CD4-positive, alpha-beta memory T cell (primary cell): ENCODE measurements around the gene TCF12. TPM values are rescaled to one million over a fixed set of nuclear protein-coding genes. Genes with fewer than 3 reads are reported as not detected.
A peak's percentile ranks its signal among the peaks of the same experiment; 100 is the strongest.

Experiments
- CTCF ChIA-PET: fragments of 350-600 bp; sonication (Branson Sonifier 250); formaldehyde crosslinking; loops from one replicate; lab custom pipeline; 2021; ENCODE audit warnings: inconsistent platforms; ENCODE audit not compliant: partially characterized antibody; lab: Charles Lee
- POLR2A ChIA-PET: fragments of 350-600 bp; sonication (Branson Sonifier 250); formaldehyde crosslinking; loops from one replicate; lab custom pipeline; 2021; ENCODE audit not compliant: partially characterized antibody; lab: Charles Lee
- DNase-seq, 5 donors: peaks; one replicate each; pipeline versions ENCODE4 v3.0.0 to v3.0.0-alpha.2; 2020 to 2022; ENCODE audit warnings: mixed read lengths in 1 of 5
- H3K27ac ChIP-seq: one replicate; pipeline ENCODE4 v1.7.0; 2013; ENCODE audit warnings: low read depth, low read length
- H3K27me3 ChIP-seq: 2 replicates; pipeline ENCODE4 v1.7.0; 2013; ENCODE audit warnings: mild to moderate bottlenecking, low read length, moderate library complexity; ENCODE audit not compliant: insufficient read depth
- H3K36me3 ChIP-seq: 2 replicates; pipeline ENCODE4 v1.7.0; 2013; ENCODE audit warnings: mild to moderate bottlenecking, low read length, moderate library complexity; ENCODE audit not compliant: insufficient read depth
- H3K4me1 ChIP-seq: 2 replicates; pipeline ENCODE4 v1.7.0; 2013; ENCODE audit warnings: mild to moderate bottlenecking, low read length, moderate library complexity; ENCODE audit not compliant: insufficient read depth
- H3K4me3 ChIP-seq, 2 donors: one replicate each; pipeline ENCODE4 v1.7.0; 2013; ENCODE audit warnings: low read length in 2 of 2, mild to moderate bottlenecking in 1 of 2
- H3K9me3 ChIP-seq, 2 donors: one replicate each; pipeline ENCODE4 v1.7.0; 2013; ENCODE audit warnings: low read length in 2 of 2, control low read depth in 1 of 2; ENCODE audit not compliant: control insufficient read depth in 1 of 2
- H3K27ac Mint-ChIP-seq, 7 donors: one replicate each; pipeline ENCODE4 v1.8.0; 2020 to 2021; ENCODE audit warnings: mixed read lengths in 7 of 7, mild to moderate bottlenecking in 6 of 7, inconsistent platforms in 3 of 7, moderate library complexity in 3 of 7
- H3K27me3 Mint-ChIP-seq, 2 donors: one replicate each; pipeline ENCODE4 v1.8.0; 2020 to 2021; ENCODE audit warnings: mixed read lengths in 2 of 2
- H3K36me3 Mint-ChIP-seq, 2 donors: one replicate each; pipeline ENCODE4 v1.8.0; 2020 to 2021; ENCODE audit warnings: mixed read lengths in 2 of 2, inconsistent platforms in 1 of 2, mild to moderate bottlenecking in 1 of 2
- H3K4me1 Mint-ChIP-seq, 4 donors: one replicate each; pipeline ENCODE4 v1.8.0; 2020 to 2021; ENCODE audit warnings: mixed read lengths in 4 of 4, mild to moderate bottlenecking in 1 of 4
- H3K4me3 Mint-ChIP-seq, 8 donors: one replicate each; pipeline ENCODE4 v1.8.0; 2020 to 2021; ENCODE audit warnings: mixed read lengths in 8 of 8, mild to moderate bottlenecking in 7 of 8, moderate library complexity in 6 of 8, inconsistent platforms in 3 of 8
- H3K9me3 Mint-ChIP-seq, 8 donors: one replicate each; pipeline ENCODE4 v1.8.0; 2020 to 2021; ENCODE audit warnings: mixed read lengths in 8 of 8, mild to moderate bottlenecking in 5 of 8, inconsistent platforms in 3 of 8, moderate library complexity in 1 of 8
- intact Hi-C: fragments of 100-400 bp; cut with micrococcal nuclease; formaldehyde crosslinking; loops from one replicate; pipeline ENCODE4 v1.15.1; 2023
- polyA plus RNA-seq, 2 donors: library from polyadenylated mRNA; unstranded; fragments of 300-500 nt; fragmentation: Illumina TruSeq; gene quantifications; one replicate each; pipeline ENCODE4 v1.2.3, GENCODE V29; 2021
- total RNA-seq, 2 experiments: library from RNA; stranded (reverse); gene quantifications; one replicate each; pipeline ENCODE4 v1.2.3, GENCODE V29; 2021

Gene TCF12
- total and polyA plus RNA-seq, 4 experiments from 2014 or later: 36.5 to 86.5 (median 68.4) TPM

DNA sequence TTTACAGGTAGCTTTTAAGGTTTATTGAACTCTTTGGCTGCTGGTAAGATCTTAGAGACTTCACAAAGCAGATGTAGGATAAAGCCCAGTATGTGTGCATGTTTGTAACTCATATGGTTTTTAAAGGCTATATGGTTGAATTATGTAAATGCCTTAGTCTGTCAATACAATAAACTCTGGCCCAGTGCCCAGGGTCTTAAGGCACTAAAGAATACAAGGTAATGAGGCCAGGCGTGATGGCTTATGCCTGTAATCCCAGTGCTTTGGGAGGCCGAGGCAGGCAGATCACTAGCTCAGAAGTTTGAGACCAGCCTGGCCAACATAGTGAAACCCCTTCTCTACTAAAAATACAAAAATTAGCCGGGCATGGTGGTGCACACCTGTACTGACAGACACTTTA is 287.6 kb downstream of the TCF12 start:
- Histone ChIP-seq H3K27me3 (no peaks in the 10 kb centered on the region), H3K36me3 (no peaks in the 10 kb centered on the region), H3K9me3 (no peaks in the 10 kb centered on the region), H3K27ac (no peak overlapping the region), H3K4me3 (no peak overlapping the region), H3K4me1 (no peaks in the 10 kb centered on the region)
- intact Hi-C loops: loop anchor here (2.0 kb wide), 1 partner anchor 19 kb away; no protein-coding TSS in a partner anchor
- POLR2A ChIA-PET: no interaction called here
- H3K27me3 Mint-ChIP-seq: no peaks in the 10 kb centered on the region
- H3K27ac Mint-ChIP-seq: no peak overlapping the region
- no peaks in the 10 kb centered on the region for H3K9me3 Mint-ChIP-seq
- CTCF ChIA-PET: no interaction called here
- DNase-seq: no peak
- peaks cover 5 to 9% (median 7%) of the 10 kb centered on the region in 4 donors for H3K4me1 Mint-ChIP-seq
- H3K36me3 Mint-ChIP-seq: peaks cover 3 to 6% of the 10 kb centered on the region in 2 donors
- H3K4me3 Mint-ChIP-seq: no peak overlapping the region

GRCh38 chr15:57213862-57214261 is 295.4 kb downstream of the TCF12 start:
- Histone ChIP-seq H3K4me1 (peaks cover 3% of the 10 kb centered on the region), H3K27me3 (no peaks in the 10 kb centered on the region), H3K9me3 (no peaks in the 10 kb centered on the region), H3K36me3 (no peaks in the 10 kb centered on the region), H3K4me3 (no peak overlapping the region), H3K27ac (no peak overlapping the region)
- DNase-seq: peak in 3 of 5 donors; percentile 4 to 14 (median 10)
- Mint-ChIP-seq H3K27ac (peak overlapping the region in 1 of 7 donors; percentile 25), H3K9me3 (no peaks in the 10 kb centered on the region), H3K27me3 (no peaks in the 10 kb centered on the region), H3K4me3 (no peak overlapping the region), H3K36me3 (peaks cover 0 to 4% of the 10 kb centered on the region in 2 donors), H3K4me1 (peaks cover 3 to 18% (median 10%) of the 10 kb centered on the region in 4 donors)
- intact Hi-C loops: loop anchor here (5.0 kb wide), 2 partner anchors 297 to 392 kb away; partner anchors contain the start of gene TCF12
- ChIA-PET POLR2A (no interaction called here), CTCF (interaction anchor here (1.0 to 2.5 kb wide), 11 partner anchors 9 to 722 kb away, joined by 3 to 15 read pairs (median 5); partner anchors contain the start of gene TCF12)

- no peak overlapping the region for H3K4me3 ChIP-seq
- H3K36me3 ChIP-seq: no peaks in the 10 kb centered on the region
- no peak for DNase-seq
- no peak overlapping the region for H3K27ac ChIP-seq
- no peaks in the 10 kb centered on the region for H3K27me3 ChIP-seq
- H3K9me3 Mint-ChIP-seq: no peaks in the 10 kb centered on the region
- peaks cover 3% of the 10 kb centered on the region for H3K4me1 ChIP-seq
- ChIA-PET CTCF (interaction anchor here (0.8 to 1.0 kb wide), 2 partner anchors 97 to 717 kb away, joined by 3 read pairs; no protein-coding TSS in a partner anchor), POLR2A (no interaction called here)
- peaks cover 0 to 4% of the 10 kb centered on the region in 2 donors for H3K36me3 Mint-ChIP-seq
- no peak overlapping the region for H3K4me3 Mint-ChIP-seq
- peaks cover 7 to 14% (median 9%) of the 10 kb centered on the region in 4 donors for H3K4me1 Mint-ChIP-seq
- H3K9me3 ChIP-seq: no peaks in the 10 kb centered on the region
- intact Hi-C loops: no loop called here
- no peaks in the 10 kb centered on the region for H3K27me3 Mint-ChIP-seq
- no peak overlapping the region for H3K27ac Mint-ChIP-seq
These were observed 296.9 kb downstream of the TCF12 start for GRCh38 chr15:57215326-57215725.

GRCh38 chr15:57215881-57216280 is 297.4 kb downstream of the TCF12 start:
- H3K9me3 ChIP-seq: no peaks in the 10 kb centered on the region
- Mint-ChIP-seq H3K4me3 (no peak overlapping the region), H3K36me3 (peaks cover 0 to 2% of the 10 kb centered on the region in 2 donors), H3K27me3 (no peaks in the 10 kb centered on the region), H3K9me3 (no peaks in the 10 kb centered on the region), H3K27ac (peak overlapping the region in 1 of 7 donors; percentile 10), H3K4me1 (peaks cover 7 to 14% (median 8%) of the 10 kb centered on the region in 4 donors)
- no peak overlapping the region for H3K27ac ChIP-seq
- no peaks in the 10 kb centered on the region for H3K27me3 ChIP-seq
- intact Hi-C loops: no loop called here
- CTCF ChIA-PET: interaction anchor here (0.7 to 1.0 kb wide), 3 partner anchors 96 to 724 kb away, joined by 3 read pairs; no protein-coding TSS in a partner anchor
- no peak for DNase-seq
- H3K36me3 ChIP-seq: no peaks in the 10 kb centered on the region
- peaks cover 3% of the 10 kb centered on the region for H3K4me1 ChIP-seq
- POLR2A ChIA-PET: no interaction called here
- H3K4me3 ChIP-seq: no peak overlapping the region

GRCh38 chr15:57216288-57216687 is 297.8 kb downstream of the TCF12 start:
- Mint-ChIP-seq H3K27ac (peak overlapping the region in 1 of 7 donors; percentile 10), H3K4me1 (peaks cover 7 to 14% (median 9%) of the 10 kb centered on the region in 4 donors), H3K9me3 (no peaks in the 10 kb centered on the region), H3K27me3 (no peaks in the 10 kb centered on the region), H3K4me3 (no peak overlapping the region), H3K36me3 (no peaks in the 10 kb centered on the region)
- Histone ChIP-seq H3K27ac (no peak overlapping the region), H3K27me3 (no peaks in the 10 kb centered on the region), H3K9me3 (no peaks in the 10 kb centered on the region), H3K4me1 (peaks cover 3% of the 10 kb centered on the region), H3K4me3 (no peak overlapping the region), H3K36me3 (no peaks in the 10 kb centered on the region)
- POLR2A ChIA-PET: no interaction called here
- CTCF ChIA-PET: interaction anchor here (0.7 to 1.0 kb wide), 2 partner anchors 718 to 725 kb away, joined by 3 read pairs; no protein-coding TSS in a partner anchor
- intact Hi-C loops: no loop called here
- no peak for DNase-seq

- Histone ChIP-seq H3K9me3 (no peaks in the 10 kb centered on the region), H3K4me3 (no peak overlapping the region), H3K4me1 (peaks cover 3% of the 10 kb centered on the region), H3K27me3 (no peaks in the 10 kb centered on the region), H3K27ac (no peak overlapping the region), H3K36me3 (no peaks in the 10 kb centered on the region)
- Mint-ChIP-seq H3K9me3 (no peaks in the 10 kb centered on the region), H3K4me3 (no peak overlapping the region), H3K27me3 (no peaks in the 10 kb centered on the region), H3K4me1 (peaks cover 9 to 14% (median 10%) of the 10 kb centered on the region in 4 donors), H3K27ac (no peak overlapping the region), H3K36me3 (no peaks in the 10 kb centered on the region)
- intact Hi-C loops: no loop called here
- ChIA-PET POLR2A (no interaction called here), CTCF (interaction anchor here (1.5 kb wide), 1 partner anchor 9 kb away, joined by 4 read pairs; no protein-coding TSS in a partner anchor)
- no peak for DNase-seq
These were observed 299.5 kb downstream of the TCF12 start for GRCh38 chr15:57217778-57218598.

DNA sequence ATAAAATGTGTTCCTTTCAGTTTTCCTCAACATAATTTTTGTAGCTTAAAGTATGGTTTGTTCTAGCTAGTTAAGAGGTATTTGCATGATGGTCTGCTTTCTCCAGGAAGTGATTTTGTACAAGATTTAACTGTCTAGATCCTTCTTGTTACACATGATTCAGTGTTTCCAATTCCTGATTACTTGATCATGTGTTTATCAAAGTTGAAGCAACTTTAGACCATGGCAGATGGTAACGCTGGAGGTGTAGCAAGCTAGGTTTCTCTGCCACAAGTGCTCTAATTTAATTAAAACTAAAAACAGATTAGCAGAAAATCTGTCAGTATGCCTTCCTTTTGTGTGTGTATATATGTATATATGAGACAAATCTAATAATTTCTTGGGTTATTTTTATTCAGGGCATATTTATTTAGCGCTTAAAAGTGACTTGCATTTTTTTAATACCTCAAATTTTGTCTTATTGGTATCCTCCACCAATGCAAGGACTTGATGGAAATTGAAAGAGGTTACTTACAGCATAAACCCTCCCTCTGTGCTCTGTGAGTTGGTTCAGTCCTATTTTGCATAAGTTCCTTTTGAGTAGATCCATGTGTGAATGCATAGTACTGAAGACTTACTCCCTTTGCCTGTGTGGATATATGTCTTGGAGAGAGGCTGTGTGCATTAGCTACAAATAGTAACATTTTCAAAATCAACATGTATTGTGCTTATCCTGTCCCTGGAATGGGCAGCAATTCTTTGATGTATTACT is 300.6 kb downstream of the TCF12 start:
- intact Hi-C loops: no loop called here
- H3K9me3 ChIP-seq: no peaks in the 10 kb centered on the region
- Mint-ChIP-seq H3K36me3 (no peaks in the 10 kb centered on the region), H3K27ac (no peak overlapping the region), H3K9me3 (no peaks in the 10 kb centered on the region), H3K4me3 (no peak overlapping the region), H3K4me1 (peaks cover 9 to 11% (median 10%) of the 10 kb centered on the region in 4 donors), H3K27me3 (no peaks in the 10 kb centered on the region)
- no peaks in the 10 kb centered on the region for H3K36me3 ChIP-seq
- ChIA-PET POLR2A (no interaction called here), CTCF (interaction anchor here (1.5 kb wide), 1 partner anchor 10 kb away, joined by 4 read pairs; no protein-coding TSS in a partner anchor)
- DNase-seq: no peak
- no peak overlapping the region for H3K4me3 ChIP-seq
- H3K27ac ChIP-seq: no peak overlapping the region
- no peaks in the 10 kb centered on the region for H3K27me3 ChIP-seq
- H3K4me1 ChIP-seq: peaks cover 3% of the 10 kb centered on the region
